Measurements from ENCODE around the gene ANAPC2.

- TF ChIP-seq CTCF (IDR thresholded peaks at IDR 0.05) (no peak), ZFX (IDR thresholded peaks at IDR 0.05; ENCODE audit: borderline replicate concordance) (no peak)
Measured at GRCh38 chr9:137211532-137211931, 23.2 kb upstream of the ANAPC2 start.

Measured in 22Rv1 (cell line).